ENCODE measurements around the gene MAGI3.

DNA sequence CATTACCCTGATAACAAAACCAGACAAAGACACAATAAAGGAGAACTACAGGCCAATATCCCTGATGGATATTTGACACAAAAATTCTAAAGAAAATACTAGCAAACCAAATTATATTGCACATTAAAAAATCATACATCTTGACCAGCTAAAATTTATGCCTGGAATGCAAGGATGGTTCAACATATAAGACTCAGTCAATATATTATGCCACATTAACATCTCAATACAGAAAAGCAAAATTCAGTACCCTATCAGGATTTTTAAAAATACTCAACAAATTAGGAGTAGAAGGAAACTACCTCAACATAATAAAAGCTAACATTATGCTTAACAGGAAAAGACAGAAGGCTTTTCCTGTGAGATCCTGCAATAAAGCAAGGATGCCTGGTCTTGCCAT, 177.1 kb downstream of the MAGI3 start:
- TF ChIP-seq, protein P1, sequence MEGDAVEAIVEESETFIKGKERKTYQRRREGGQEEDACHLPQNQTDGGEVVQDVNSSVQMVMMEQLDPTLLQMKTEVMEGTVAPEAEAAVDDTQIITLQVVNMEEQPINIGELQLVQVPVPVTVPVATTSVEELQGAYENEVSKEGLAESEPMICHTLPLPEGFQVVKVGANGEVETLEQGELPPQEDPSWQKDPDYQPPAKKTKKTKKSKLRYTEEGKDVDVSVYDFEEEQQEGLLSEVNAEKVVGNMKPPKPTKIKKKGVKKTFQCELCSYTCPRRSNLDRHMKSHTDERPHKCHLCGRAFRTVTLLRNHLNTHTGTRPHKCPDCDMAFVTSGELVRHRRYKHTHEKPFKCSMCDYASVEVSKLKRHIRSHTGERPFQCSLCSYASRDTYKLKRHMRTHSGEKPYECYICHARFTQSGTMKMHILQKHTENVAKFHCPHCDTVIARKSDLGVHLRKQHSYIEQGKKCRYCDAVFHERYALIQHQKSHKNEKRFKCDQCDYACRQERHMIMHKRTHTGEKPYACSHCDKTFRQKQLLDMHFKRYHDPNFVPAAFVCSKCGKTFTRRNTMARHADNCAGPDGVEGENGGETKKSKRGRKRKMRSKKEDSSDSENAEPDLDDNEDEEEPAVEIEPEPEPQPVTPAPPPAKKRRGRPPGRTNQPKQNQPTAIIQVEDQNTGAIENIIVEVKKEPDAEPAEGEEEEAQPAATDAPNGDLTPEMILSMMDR (IDR thresholded peaks at IDR 0.05) = no peak
- TF ChIP-seq POLR2A (IDR thresholded peaks at IDR 0.05) = no peak
